Measurements from ENCODE around the gene FAM163B.

DNA sequence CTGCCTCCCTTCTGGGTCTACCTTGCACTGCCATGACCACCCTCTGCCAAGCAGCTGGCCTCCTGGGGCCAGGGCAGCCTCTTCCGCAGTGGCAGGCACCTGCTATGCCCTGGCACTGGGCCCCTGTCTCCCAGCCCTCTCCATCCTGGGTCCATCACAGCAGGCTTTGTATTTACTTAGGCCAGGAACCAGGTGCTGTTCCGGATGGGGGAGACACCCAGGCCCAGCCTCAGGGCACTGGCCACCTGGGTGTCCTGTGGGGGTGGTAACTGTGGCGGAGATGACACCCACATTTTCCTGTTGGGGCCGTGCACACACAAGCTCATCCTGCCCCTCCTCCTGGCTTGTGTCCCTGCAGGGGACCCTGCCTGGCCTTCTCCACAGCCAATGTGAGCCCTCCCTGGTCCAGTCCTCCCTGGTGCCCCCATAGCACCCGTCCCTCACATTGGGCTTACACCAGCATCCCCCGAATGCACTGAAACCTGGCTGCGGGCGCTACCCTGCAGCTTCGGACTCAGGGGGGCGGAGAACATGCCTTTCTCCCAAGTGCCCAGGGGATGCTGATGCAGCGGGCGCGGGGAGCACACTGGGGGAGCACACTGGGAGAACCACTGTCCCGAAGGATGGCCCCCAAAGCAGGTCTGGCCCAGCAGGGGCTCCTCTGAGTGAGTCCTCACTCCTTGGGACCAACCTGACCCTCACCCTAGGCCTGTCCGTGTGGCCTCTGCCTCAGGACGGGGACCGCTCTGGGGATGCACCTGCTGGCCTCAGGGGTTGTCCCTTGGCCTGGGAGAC, 17.9 kb downstream of the FAM163B start:
- TF ChIP-seq EZH2 (IDR thresholded peaks at IDR 0.05), result no peak
- TF ChIP-seq POLR2AphosphoS5 (IDR thresholded peaks at IDR 0.05; ENCODE audit: borderline replicate concordance, low read depth, low read length), result no peak

Measured in SK-N-MC (cell line).